A549 (cell line): Measurements from ENCODE around the gene RPS6KB2.

Experiments used
- CTCF ChIP-seq: fragments of >200 bp; sonication (Bioruptor Twin); formaldehyde crosslinking; IDR thresholded peaks from 3 replicates; pipeline ENCODE4 v1.5.1; 2016
- EP300 ChIP-seq, 2 experiments: fragments of >200 bp; sonication (Bioruptor Twin); formaldehyde crosslinking; IDR thresholded peaks; 2 replicates in 1 of 2; 3 replicates in 1 of 2; pipeline ENCODE4 v1.6.1; 2016 to 2017
- FOSL2 ChIP-seq, 2 experiments: fragments of 450-650 bp in 1 of 2; fragments of >200 bp in 1 of 2; sonication (Bioruptor Twin) in 1 of 2; formaldehyde crosslinking; IDR thresholded peaks; 2 replicates each; pipeline versions ENCODE4 v1.5.0 to v1.6.1; 2016 to 2020; ENCODE audit warnings: mild to moderate bottlenecking in 1 of 2, moderate library complexity in 1 of 2
- HMGXB4 ChIP-seq: fragments of 250-450 bp; sonication (Bioruptor Pico); IDR thresholded peaks from 2 replicates; pipeline ENCODE4 v1.5.0; 2021; ENCODE audit warnings: mild to moderate bottlenecking, moderate library complexity, borderline replicate concordance
- KDM1A ChIP-seq: fragments of 200-600 bp; sonication (generic); IDR thresholded peaks from 2 replicates; pipeline ENCODE4 v1.6.1; 2016; ENCODE audit warnings: low read depth, mild to moderate bottlenecking
- MAX ChIP-seq: IDR thresholded peaks from 2 replicates; pipeline ENCODE4 v1.6.1; 2012
- NR3C1 ChIP-seq: fragments of >200 bp; sonication (Bioruptor Twin); formaldehyde crosslinking; IDR thresholded peaks from 3 replicates; pipeline ENCODE4 v1.6.1; 2017
- POLR2A ChIP-seq: IDR thresholded peaks from 2 replicates; pipeline ENCODE4 v1.6.1; 2012; ENCODE audit warnings: mild to moderate bottlenecking, low read length
- POLR2AphosphoS2 ChIP-seq: conservative IDR thresholded peaks from 2 replicates; pipeline ENCODE4 v1.6.1; 2012; ENCODE audit warnings: low read length, improper control_type of control experiment, inconsistent platforms
- REST ChIP-seq: fragments of 200-600 bp; sonication (generic); IDR thresholded peaks from 2 replicates; pipeline ENCODE4 v1.6.1; 2016; ENCODE audit warnings: antibody characterized with exemption, mild to moderate bottlenecking, moderate library complexity

GRCh38 chr11:67407688-67408163 is 20.6 kb upstream of the RPS6KB2 start:
- TF ChIP-seq MAX: no peak
- no peak for TF ChIP-seq CTCF
- no peak for TF ChIP-seq KDM1A
- no peak for TF ChIP-seq NR3C1
- no peak for TF ChIP-seq POLR2AphosphoS2
- TF ChIP-seq REST: no peak
- TF ChIP-seq POLR2A: no peak
- TF ChIP-seq FOSL2 (IDR thresholded peaks at IDR 0.05): no peak
- TF ChIP-seq FOSL2 (CRISPR knock-in tag; IDR thresholded peaks at IDR 0.05): no peak
- no peak for TF ChIP-seq EP300 (IDR thresholded peaks at IDR 0.05)
- no peak for TF ChIP-seq HMGXB4 (CRISPR knock-in tag)
